Naive thymus-derived CD4-positive, alpha-beta T cell (primary cell): ENCODE data around the gene DLK1. TPM values are rescaled to one million over a fixed set of nuclear protein-coding genes. Genes with fewer than 3 reads are reported as not detected.

Experiments used
- ATAC-seq: fragments of 150-1000 bp; cut with Tn5 transposase; 2 replicates; pipeline ENCODE4 v1.10.0; 2021; ENCODE audit warnings: mild to moderate bottlenecking, moderate library complexity
- CTCF ChIA-PET: fragments of 350-600 bp; sonication (Branson Sonifier 250); formaldehyde crosslinking; loops from one replicate; lab custom pipeline; 2021; ENCODE audit warnings: antibody characterized with exemption; lab: Charles Lee
- POLR2A ChIA-PET: fragments of 350-600 bp; sonication (Branson Sonifier 250); formaldehyde crosslinking; loops from one replicate; lab custom pipeline; 2021; ENCODE audit warnings: antibody characterized with exemption, inconsistent platforms; lab: Charles Lee
- DNase-seq, 9 donors: peaks; one replicate each; pipeline versions ENCODE4 v3.0.0 to v3.0.0-alpha.2; 2020 to 2022; ENCODE audit warnings: mixed read lengths in 1 of 9
- H3K27ac ChIP-seq: one replicate; pipeline ENCODE4 v1.7.0; 2013; ENCODE audit warnings: mild to moderate bottlenecking, low read depth, low read length, moderate library complexity
- H3K27me3 ChIP-seq, 2 donors: one replicate each; pipeline ENCODE4 v1.7.0; 2013; ENCODE audit warnings: low read length in 2 of 2, mild to moderate bottlenecking in 2 of 2, moderate library complexity in 2 of 2; ENCODE audit not compliant: control insufficient read depth in 2 of 2, insufficient read depth in 2 of 2
- H3K36me3 ChIP-seq, 3 experiments: 1 replicate in 2 of 3; 2 replicates in 1 of 3; pipeline ENCODE4 v1.7.0; 2013; ENCODE audit warnings: low read length in 3 of 3, mild to moderate bottlenecking in 3 of 3, moderate library complexity in 1 of 3; ENCODE audit not compliant: insufficient read depth in 3 of 3, control insufficient read depth in 2 of 3
- H3K4me1 ChIP-seq, 2 donors: one replicate each; pipeline ENCODE4 v1.7.0; 2013; ENCODE audit warnings: low read length in 2 of 2, mild to moderate bottlenecking in 2 of 2, moderate library complexity in 1 of 2; ENCODE audit not compliant: control insufficient read depth in 2 of 2, insufficient read depth in 2 of 2
- H3K4me3 ChIP-seq: 2 replicates; pipeline ENCODE4 v1.7.0; 2013; ENCODE audit warnings: mild to moderate bottlenecking, low read length
- H3K9me3 ChIP-seq, 3 experiments: 1 replicate in 2 of 3; 2 replicates in 1 of 3; pipeline ENCODE4 v1.7.0; 2013; ENCODE audit warnings: low read length in 3 of 3; ENCODE audit not compliant: control insufficient read depth in 2 of 3
- H3K27ac Mint-ChIP-seq, 9 donors: one replicate each; pipeline ENCODE4 v1.8.0; 2020 to 2022; ENCODE audit warnings: mixed read lengths in 9 of 9, mild to moderate bottlenecking in 8 of 9, moderate library complexity in 5 of 9, inconsistent platforms in 2 of 9
- H3K27me3 Mint-ChIP-seq, 5 donors: one replicate each; pipeline ENCODE4 v1.8.0; 2021 to 2022; ENCODE audit warnings: mixed read lengths in 5 of 5, mild to moderate bottlenecking in 1 of 5
- H3K36me3 Mint-ChIP-seq, 5 donors: one replicate each; pipeline ENCODE4 v1.8.0; 2020 to 2022; ENCODE audit warnings: mixed read lengths in 5 of 5, mild to moderate bottlenecking in 3 of 5, inconsistent platforms in 1 of 5
- H3K4me1 Mint-ChIP-seq, 7 donors: one replicate each; pipeline ENCODE4 v1.8.0; 2020 to 2022; ENCODE audit warnings: mixed read lengths in 7 of 7, mild to moderate bottlenecking in 3 of 7, inconsistent platforms in 1 of 7
- H3K4me3 Mint-ChIP-seq, 10 donors: one replicate each; pipeline ENCODE4 v1.8.0; 2020 to 2022; ENCODE audit warnings: mild to moderate bottlenecking in 10 of 10, mixed read lengths in 10 of 10, moderate library complexity in 6 of 10, inconsistent platforms in 2 of 10
- H3K9me3 Mint-ChIP-seq, 11 donors: one replicate each; pipeline ENCODE4 v1.8.0; 2020 to 2022; ENCODE audit warnings: mixed read lengths in 11 of 11, mild to moderate bottlenecking in 4 of 11, inconsistent platforms in 1 of 11, moderate library complexity in 1 of 11
- intact Hi-C, 2 donors: fragments of 100-400 bp; cut with micrococcal nuclease; formaldehyde crosslinking; loops; one replicate each; pipeline ENCODE4 v1.15.1; 2023
- polyA plus RNA-seq, 2 donors: library from polyadenylated mRNA; unstranded; fragments of 300-500 nt; fragmentation: Illumina TruSeq; gene quantifications; one replicate each; pipeline ENCODE4 v1.2.3, GENCODE V29; 2021
- total RNA-seq, 6 experiments: library from RNA in 5 of 6; stranded (reverse) in 5 of 6; gene quantifications; 1 replicate in 5 of 6; 2 replicates in 1 of 6; pipeline ENCODE4 v1.2.3 and lab custom pipeline; 2021 to 2026

The DLK1 gene
- total and polyA plus RNA-seq, 7 experiments from 2014 or later = not detected

- Mint-ChIP-seq H3K27me3 (peaks cover 0 to 17% (median under 1%) of the 10 kb centered on the region in 5 donors), H3K9me3 (peaks cover 0 to 3% (median 0%) of the 10 kb centered on the region in 11 donors), H3K4me1 (no peaks in the 10 kb centered on the region), H3K36me3 (no peaks in the 10 kb centered on the region), H3K27ac (no peak overlapping the region), H3K4me3 (no peak overlapping the region)
- DNase-seq (no peak), ATAC-seq (no peak)
- Histone ChIP-seq H3K27ac (no peak overlapping the region), H3K36me3 (no peaks in the 10 kb centered on the region), H3K9me3 (no peaks in the 10 kb centered on the region), H3K27me3 (no peaks in the 10 kb centered on the region), H3K4me3 (no peak overlapping the region), H3K4me1 (no peaks in the 10 kb centered on the region)
- intact Hi-C loops = no loop called here
- ChIA-PET CTCF (no interaction called here), POLR2A (no interaction called here)
These were observed 19.6 kb downstream of the DLK1 start for GRCh38 chr14:100746326-100746725.

GRCh38 chr14:100747021-100747586, 20.4 kb downstream of the DLK1 start:
- H3K4me1 Mint-ChIP-seq = no peaks in the 10 kb centered on the region

GRCh38 chr14:100747736-100748135, 21.0 kb downstream of the DLK1 start:
- no peak for DNase-seq
- Mint-ChIP-seq H3K4me3 (no peak overlapping the region), H3K9me3 (peaks cover 0 to 3% (median 0%) of the 10 kb centered on the region in 11 donors), H3K27ac (no peak overlapping the region), H3K27me3 (peaks cover 2 to 28% (median 9%) of the 10 kb centered on the region in 5 donors), H3K4me1 (no peaks in the 10 kb centered on the region), H3K36me3 (no peaks in the 10 kb centered on the region)
- no peaks in the 10 kb centered on the region for H3K4me1 ChIP-seq
- intact Hi-C loops = no loop called here
- ChIA-PET POLR2A (no interaction called here), CTCF (no interaction called here)
- no peaks in the 10 kb centered on the region for H3K9me3 ChIP-seq
- H3K36me3 ChIP-seq = no peaks in the 10 kb centered on the region
- no peak overlapping the region for H3K27ac ChIP-seq
- H3K4me3 ChIP-seq = no peak overlapping the region
- no peak for ATAC-seq
- no peaks in the 10 kb centered on the region for H3K27me3 ChIP-seq

More at GRCh38 chr14:100747021-100747586, 20.4 kb downstream of the DLK1 start:
- no peak for DNase-seq
- H3K36me3 Mint-ChIP-seq = no peaks in the 10 kb centered on the region
- CTCF ChIA-PET = no interaction called here
- Histone ChIP-seq H3K4me3 (no peak overlapping the region), H3K4me1 (no peaks in the 10 kb centered on the region), H3K27me3 (no peaks in the 10 kb centered on the region), H3K36me3 (no peaks in the 10 kb centered on the region), H3K9me3 (no peaks in the 10 kb centered on the region), H3K27ac (no peak overlapping the region)
- intact Hi-C loops = no loop called here
- peaks cover 0 to 3% (median 0%) of the 10 kb centered on the region in 11 donors for H3K9me3 Mint-ChIP-seq
- no peak for ATAC-seq
- H3K27ac Mint-ChIP-seq = no peak overlapping the region
- H3K27me3 Mint-ChIP-seq = peaks cover 0 to 22% (median 5%) of the 10 kb centered on the region in 5 donors
- POLR2A ChIA-PET = no interaction called here
- H3K4me3 Mint-ChIP-seq = no peak overlapping the region

- H3K27me3 Mint-ChIP-seq = peaks cover 4 to 30% (median 14%) of the 10 kb centered on the region in 5 donors
- DNase-seq (no peak), ATAC-seq (no peak)
- Histone ChIP-seq H3K9me3 (no peaks in the 10 kb centered on the region), H3K36me3 (no peaks in the 10 kb centered on the region), H3K4me3 (no peak overlapping the region), H3K4me1 (no peaks in the 10 kb centered on the region), H3K27ac (no peak overlapping the region), H3K27me3 (no peaks in the 10 kb centered on the region)
- intact Hi-C loops = no loop called here
- CTCF ChIA-PET = no interaction called here
- POLR2A ChIA-PET = no interaction called here
- H3K36me3 Mint-ChIP-seq = peaks cover 0 to 2% (median 0%) of the 10 kb centered on the region in 5 donors
- H3K4me3 Mint-ChIP-seq = no peak overlapping the region
- H3K27ac Mint-ChIP-seq = no peak overlapping the region
- peaks cover 0 to 3% (median 0%) of the 10 kb centered on the region in 11 donors for H3K9me3 Mint-ChIP-seq
- no peaks in the 10 kb centered on the region for H3K4me1 Mint-ChIP-seq
These were observed 21.7 kb downstream of the DLK1 start for GRCh38 chr14:100748403-100748802.

- Histone ChIP-seq H3K27me3 (no peaks in the 10 kb centered on the region), H3K36me3 (no peaks in the 10 kb centered on the region), H3K9me3 (no peaks in the 10 kb centered on the region), H3K4me1 (no peaks in the 10 kb centered on the region), H3K27ac (no peak overlapping the region), H3K4me3 (no peak overlapping the region)
- POLR2A ChIA-PET = no interaction called here
- Mint-ChIP-seq H3K27ac (no peak overlapping the region), H3K4me1 (no peaks in the 10 kb centered on the region), H3K9me3 (peaks cover 0 to 5% (median 0%) of the 10 kb centered on the region in 11 donors), H3K36me3 (peaks cover 0 to 4% (median 0%) of the 10 kb centered on the region in 5 donors), H3K27me3 (peaks cover 5 to 33% (median 18%) of the 10 kb centered on the region in 5 donors), H3K4me3 (no peak overlapping the region)
- no peak for DNase-seq
- intact Hi-C loops = no loop called here
- no peak for ATAC-seq
- CTCF ChIA-PET = no interaction called here
These were observed 22.3 kb downstream of the DLK1 start for GRCh38 chr14:100748944-100749343.

GRCh38 chr14:100749967-100750597, 23.4 kb downstream of the DLK1 start:
- Mint-ChIP-seq H3K9me3 (peaks cover 0 to 9% (median 0%) of the 10 kb centered on the region in 11 donors), H3K4me3 (no peak overlapping the region), H3K4me1 (no peaks in the 10 kb centered on the region), H3K27ac (no peak overlapping the region), H3K36me3 (peaks cover 0 to 4% (median 0%) of the 10 kb centered on the region in 5 donors), H3K27me3 (peaks cover 8 to 40% (median 19%) of the 10 kb centered on the region in 5 donors)
- ATAC-seq (no peak), DNase-seq (no peak)
- no peaks in the 10 kb centered on the region for H3K36me3 ChIP-seq
- H3K27me3 ChIP-seq = no peaks in the 10 kb centered on the region
- H3K27ac ChIP-seq = no peak overlapping the region
- intact Hi-C loops = no loop called here
- H3K9me3 ChIP-seq = no peaks in the 10 kb centered on the region
- ChIA-PET CTCF (no interaction called here), POLR2A (no interaction called here)
- no peaks in the 10 kb centered on the region for H3K4me1 ChIP-seq
- no peak overlapping the region for H3K4me3 ChIP-seq
